HepG2 (cell line): ENCODE results near the gene ORC3. TPM values are rescaled to one million over a fixed set of nuclear protein-coding genes. Genes with fewer than 3 reads are reported as not detected.

Experiments used
- BCL6 ChIP-seq: IDR thresholded peaks from 2 replicates; pipeline ENCODE4 v1.6.1; 2016; ENCODE audit warnings: missing genetic modification reagents, missing compliant biosample characterization
- ELF1 ChIP-seq: sonication (generic); formaldehyde crosslinking; IDR thresholded peaks from 2 replicates; pipeline ENCODE4 v1.4.0; 2020; ENCODE audit warnings: missing genetic modification reagents
- EZH2 ChIP-seq: conservative IDR thresholded peaks from 2 replicates; pipeline ENCODE4 v1.6.1; 2012; ENCODE audit warnings: mild to moderate bottlenecking, low read depth, low read length, moderate library complexity
- GPN1 ChIP-seq: sonication (generic); formaldehyde crosslinking; IDR thresholded peaks from 2 replicates; pipeline ENCODE4 v1.5.1; 2020; ENCODE audit warnings: missing genetic modification reagents, borderline replicate concordance
- HNF1A ChIP-seq, 2 experiments: sonication (generic) in 1 of 2; formaldehyde crosslinking in 1 of 2; IDR thresholded peaks; 2 replicates each; pipeline versions ENCODE4 v1.4.0 to v1.6.1; 2016 to 2020; ENCODE audit warnings: borderline replicate concordance in 1 of 2, low read depth in 1 of 2, mild to moderate bottlenecking in 1 of 2, missing genetic modification reagents in 1 of 2
- KMT2B ChIP-seq: IDR thresholded peaks from 2 replicates; pipeline ENCODE4 v1.6.1; 2016; ENCODE audit warnings: missing genetic modification reagents, missing compliant biosample characterization
- RARA ChIP-seq: IDR thresholded peaks from 2 replicates; pipeline ENCODE4 v1.6.1; 2016; ENCODE audit warnings: missing genetic modification reagents, missing compliant biosample characterization
- SRY ChIP-seq: sonication (generic); formaldehyde crosslinking; IDR thresholded peaks from 2 replicates; pipeline ENCODE4 v1.8.0; 2022; ENCODE audit warnings: mild to moderate bottlenecking, missing genetic modification reagents
- STAT5B ChIP-seq: sonication (generic); formaldehyde crosslinking; IDR thresholded peaks from 2 replicates; pipeline ENCODE4 v1.4.0; 2020; ENCODE audit warnings: missing genetic modification reagents
- TCF7L2 ChIP-seq: IDR thresholded peaks from 2 replicates; pipeline ENCODE4 v1.6.1; 2011; ENCODE audit warnings: mild to moderate bottlenecking, low read depth, low read length, moderate library complexity
- ZBTB7A ChIP-seq: sonication (generic); formaldehyde crosslinking; IDR thresholded peaks from 2 replicates; pipeline ENCODE4 v1.8.0; 2022; ENCODE audit warnings: mild to moderate bottlenecking, missing genetic modification reagents
- ZNF256 ChIP-seq: sonication (generic); formaldehyde crosslinking; conservative IDR thresholded peaks from 2 replicates; pipeline ENCODE4 v1.4.0; 2020; ENCODE audit warnings: missing genetic modification reagents
- ZNF3 ChIP-seq: IDR thresholded peaks from 2 replicates; pipeline ENCODE4 v1.7.0; 2017; ENCODE audit warnings: inconsistent platforms
- ZNF326 ChIP-seq: sonication (generic); formaldehyde crosslinking; IDR thresholded peaks from 2 replicates; pipeline ENCODE4 v1.4.0; 2020; ENCODE audit warnings: missing genetic modification reagents, borderline replicate concordance
- ZNF496 ChIP-seq: sonication (generic); formaldehyde crosslinking; IDR thresholded peaks from 2 replicates; pipeline ENCODE4 v1.8.1; 2023; ENCODE audit warnings: mild to moderate bottlenecking, moderate library complexity, missing genetic modification reagents; ENCODE audit not compliant: insufficient replicate concordance
- ZNF550 ChIP-seq: sonication (generic); formaldehyde crosslinking; IDR thresholded peaks from 2 replicates; pipeline ENCODE4 v1.4.0; 2020; ENCODE audit warnings: mild to moderate bottlenecking, missing genetic modification reagents, borderline replicate concordance
- ZNF614 ChIP-seq: IDR thresholded peaks from 2 replicates; pipeline ENCODE4 v1.6.1; 2018; ENCODE audit warnings: missing biosample characterization, missing genetic modification reagents, inconsistent platforms, borderline replicate concordance
- ZNF749 ChIP-seq: sonication (generic); formaldehyde crosslinking; IDR thresholded peaks from 2 replicates; pipeline ENCODE4 v1.8.0; 2022; ENCODE audit warnings: mild to moderate bottlenecking, missing genetic modification reagents, moderate library complexity, borderline replicate concordance
- polyA plus RNA-seq, 8 experiments: library from polyadenylated mRNA; depleted of rRNA in 3 of 8; stranded (reverse) in 7 of 8; unstranded in 1 of 8; fragments of >200 nt; fragmentation: Illumina TruSeq in 4 of 8; extraction: Trizol in 4 of 8; gene quantifications; 2 replicates each; pipeline versions ENCODE4 v1.2.1 to v1.2.3, GENCODE V29; 2011 to 2016; ENCODE audit warnings: low read depth in 4 of 8, missing spikeins in 1 of 8, mixed read lengths in 1 of 8; ENCODE audit not compliant: insufficient read depth in 1 of 8
- total RNA-seq, 5 experiments: library from RNA; depleted of rRNA; stranded (reverse); fragments of >200 nt; fragmentation: Illumina TruSeq; extraction: Trizol; gene quantifications; 2 replicates each; pipeline ENCODE4 v1.2.3, GENCODE V29; 2016; ENCODE audit warnings: low read depth in 1 of 5
- TF ChIP-seq, protein P1 (sequence below): IDR thresholded peaks from 2 replicates; pipeline ENCODE4 v1.6.1; 2018; ENCODE audit warnings: missing genetic modification reagents, mild to moderate bottlenecking, missing compliant biosample characterization
- TF ChIP-seq, protein P2 (sequence below): sonication (generic); formaldehyde crosslinking; IDR thresholded peaks from 2 replicates; pipeline ENCODE4 v1.8.1; 2023; ENCODE audit warnings: mild to moderate bottlenecking, missing genetic modification reagents
- TF ChIP-seq, protein P3 (sequence below): sonication (generic); formaldehyde crosslinking; IDR thresholded peaks from 2 replicates; pipeline ENCODE4 v1.9.0; 2022; ENCODE audit warnings: missing genetic modification reagents, mild to moderate bottlenecking, borderline replicate concordance

ORC3 gene
- total and polyA plus RNA-seq, 2 of the 13 experiments (the other 11 are each of a cell fraction or from before 2014, with no cell fraction given): 21.8 to 43.5 TPM

- TF ChIP-seq HNF1A (IDR thresholded peaks at IDR 0.05; ENCODE audit: low read depth) (peak; percentile 95), HNF1A (CRISPR knock-in tag; IDR thresholded peaks at IDR 0.05; ENCODE audit: borderline replicate concordance) (peak; percentile 97), ZNF3 (CRISPR knock-in tag) (peak; percentile 81; the same call in 1 of the 2 replicates), STAT5B (0 out of 2 replicates have a peak, but pooled peaks have one; percentile 91), ZNF326 (CRISPR knock-in tag) (no peak), ZNF496 (CRISPR knock-in tag) (no peak), BCL6 (CRISPR knock-in tag) (peak; percentile 98), ELF1 (CRISPR knock-in tag) (peak; percentile 51; the same call in 1 of the 2 replicates), GPN1 (CRISPR knock-in tag) (no peak), RARA (CRISPR knock-in tag) (peak; percentile 99), ZNF256 (CRISPR knock-in tag) (no peak), KMT2B (CRISPR knock-in tag) (peak; percentile 62; the same call in 1 of the 2 replicates), TCF7L2 (peak; percentile 78; the same call in 1 of the 2 replicates), SRY (CRISPR knock-in tag) (no peak), ZNF550 (CRISPR knock-in tag) (no peak), ZNF614 (peak; percentile 98), EZH2 (no peak), ZNF749 (CRISPR knock-in tag) (peak; percentile 85; the same call in 1 of the 2 replicates), ZBTB7A (CRISPR knock-in tag) (peak; percentile 51; the same call in 1 of the 2 replicates)
- TF ChIP-seq, protein P1, sequence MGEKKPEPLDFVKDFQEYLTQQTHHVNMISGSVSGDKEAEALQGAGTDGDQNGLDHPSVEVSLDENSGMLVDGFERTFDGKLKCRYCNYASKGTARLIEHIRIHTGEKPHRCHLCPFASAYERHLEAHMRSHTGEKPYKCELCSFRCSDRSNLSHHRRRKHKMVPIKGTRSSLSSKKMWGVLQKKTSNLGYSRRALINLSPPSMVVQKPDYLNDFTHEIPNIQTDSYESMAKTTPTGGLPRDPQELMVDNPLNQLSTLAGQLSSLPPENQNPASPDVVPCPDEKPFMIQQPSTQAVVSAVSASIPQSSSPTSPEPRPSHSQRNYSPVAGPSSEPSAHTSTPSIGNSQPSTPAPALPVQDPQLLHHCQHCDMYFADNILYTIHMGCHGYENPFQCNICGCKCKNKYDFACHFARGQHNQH (CRISPR knock-in tag): peak; percentile 92
- TF ChIP-seq, protein P2, sequence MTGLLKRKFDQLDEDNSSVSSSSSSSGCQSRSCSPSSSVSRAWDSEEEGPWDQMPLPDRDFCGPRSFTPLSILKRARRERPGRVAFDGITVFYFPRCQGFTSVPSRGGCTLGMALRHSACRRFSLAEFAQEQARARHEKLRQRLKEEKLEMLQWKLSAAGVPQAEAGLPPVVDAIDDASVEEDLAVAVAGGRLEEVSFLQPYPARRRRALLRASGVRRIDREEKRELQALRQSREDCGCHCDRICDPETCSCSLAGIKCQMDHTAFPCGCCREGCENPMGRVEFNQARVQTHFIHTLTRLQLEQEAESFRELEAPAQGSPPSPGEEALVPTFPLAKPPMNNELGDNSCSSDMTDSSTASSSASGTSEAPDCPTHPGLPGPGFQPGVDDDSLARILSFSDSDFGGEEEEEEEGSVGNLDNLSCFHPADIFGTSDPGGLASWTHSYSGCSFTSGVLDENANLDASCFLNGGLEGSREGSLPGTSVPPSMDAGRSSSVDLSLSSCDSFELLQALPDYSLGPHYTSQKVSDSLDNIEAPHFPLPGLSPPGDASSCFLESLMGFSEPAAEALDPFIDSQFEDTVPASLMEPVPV: peak; percentile 90; the same call in 1 of the 2 replicates
- TF ChIP-seq, protein P3, sequence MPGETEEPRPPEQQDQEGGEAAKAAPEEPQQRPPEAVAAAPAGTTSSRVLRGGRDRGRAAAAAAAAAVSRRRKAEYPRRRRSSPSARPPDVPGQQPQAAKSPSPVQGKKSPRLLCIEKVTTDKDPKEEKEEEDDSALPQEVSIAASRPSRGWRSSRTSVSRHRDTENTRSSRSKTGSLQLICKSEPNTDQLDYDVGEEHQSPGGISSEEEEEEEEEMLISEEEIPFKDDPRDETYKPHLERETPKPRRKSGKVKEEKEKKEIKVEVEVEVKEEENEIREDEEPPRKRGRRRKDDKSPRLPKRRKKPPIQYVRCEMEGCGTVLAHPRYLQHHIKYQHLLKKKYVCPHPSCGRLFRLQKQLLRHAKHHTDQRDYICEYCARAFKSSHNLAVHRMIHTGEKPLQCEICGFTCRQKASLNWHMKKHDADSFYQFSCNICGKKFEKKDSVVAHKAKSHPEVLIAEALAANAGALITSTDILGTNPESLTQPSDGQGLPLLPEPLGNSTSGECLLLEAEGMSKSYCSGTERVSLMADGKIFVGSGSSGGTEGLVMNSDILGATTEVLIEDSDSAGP: no peak; the same call in 1 of the 2 replicates
These were observed 81.7 kb downstream of the ORC3 start (continued) for GRCh38 chr6:87671555-87672029.
